Stomach (tissue), 4 donors: Measurements from ENCODE around the gene TCF21.

Experiments used
- EP300 ChIP-seq: sonication (generic); formaldehyde crosslinking; IDR thresholded peaks from one replicate; pipeline ENCODE4 v1.6.1; 2017; ENCODE audit warnings: antibody characterized with exemption
- POLR2A ChIP-seq, 4 donors: fragments of 450-650 bp; IDR thresholded peaks; one replicate each; pipeline ENCODE4 v1.6.1; 2016; ENCODE audit warnings: antibody characterized with exemption in 4 of 4, control low read depth in 2 of 4, mild to moderate bottlenecking in 1 of 4, moderate library complexity in 1 of 4
- POLR2AphosphoS5 ChIP-seq, 3 donors: sonication (generic); formaldehyde crosslinking; IDR thresholded peaks; one replicate each; pipeline ENCODE4 v1.6.1; 2016; ENCODE audit warnings: antibody characterized with exemption in 3 of 3
- TF ChIP-seq, protein P1 (sequence below), 7 experiments: fragments of 450-650 bp in 4 of 7; fragments of 200-600 bp in 3 of 7; sonication (generic) in 3 of 7; IDR thresholded peaks; one replicate each; pipeline ENCODE4 v1.5.1; 2016 to 2019; ENCODE audit warnings: antibody characterized with exemption in 7 of 7, control low read depth in 2 of 7, mild to moderate bottlenecking in 1 of 7

DNA sequence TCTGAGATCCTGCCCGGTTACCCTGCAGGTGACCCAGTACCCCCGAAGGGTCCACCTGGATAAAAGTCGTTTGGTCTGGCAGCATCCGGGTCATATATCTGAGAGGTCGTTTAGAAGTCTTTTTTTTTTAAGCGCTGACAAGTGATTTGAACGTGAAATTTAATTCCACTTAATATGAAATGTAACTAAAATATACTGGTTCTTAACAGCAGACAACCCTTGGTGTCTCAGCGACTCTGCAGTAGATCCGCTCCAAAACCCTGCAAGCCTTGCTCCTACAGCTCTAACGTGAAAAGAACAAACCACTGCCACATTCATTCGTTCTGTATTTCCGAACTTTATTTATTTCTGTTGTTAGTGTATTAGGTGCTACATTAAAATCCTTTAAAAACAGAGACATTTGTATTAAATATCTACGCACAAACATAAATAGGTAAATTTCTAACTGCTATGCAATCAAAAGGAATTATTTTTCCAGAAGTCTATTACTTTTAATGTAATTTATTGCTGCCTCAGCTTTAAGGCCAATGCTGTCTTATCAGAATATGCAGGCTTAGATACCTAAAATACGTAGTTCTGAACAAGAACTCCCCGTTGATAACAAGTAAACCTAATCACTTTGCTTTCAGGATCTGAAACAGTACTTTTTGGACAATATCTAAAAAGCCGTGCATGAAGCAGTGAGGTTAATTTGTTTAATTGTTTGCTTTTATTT is 33.5 kb upstream of the TCF21 start:
- TF ChIP-seq, protein P1, sequence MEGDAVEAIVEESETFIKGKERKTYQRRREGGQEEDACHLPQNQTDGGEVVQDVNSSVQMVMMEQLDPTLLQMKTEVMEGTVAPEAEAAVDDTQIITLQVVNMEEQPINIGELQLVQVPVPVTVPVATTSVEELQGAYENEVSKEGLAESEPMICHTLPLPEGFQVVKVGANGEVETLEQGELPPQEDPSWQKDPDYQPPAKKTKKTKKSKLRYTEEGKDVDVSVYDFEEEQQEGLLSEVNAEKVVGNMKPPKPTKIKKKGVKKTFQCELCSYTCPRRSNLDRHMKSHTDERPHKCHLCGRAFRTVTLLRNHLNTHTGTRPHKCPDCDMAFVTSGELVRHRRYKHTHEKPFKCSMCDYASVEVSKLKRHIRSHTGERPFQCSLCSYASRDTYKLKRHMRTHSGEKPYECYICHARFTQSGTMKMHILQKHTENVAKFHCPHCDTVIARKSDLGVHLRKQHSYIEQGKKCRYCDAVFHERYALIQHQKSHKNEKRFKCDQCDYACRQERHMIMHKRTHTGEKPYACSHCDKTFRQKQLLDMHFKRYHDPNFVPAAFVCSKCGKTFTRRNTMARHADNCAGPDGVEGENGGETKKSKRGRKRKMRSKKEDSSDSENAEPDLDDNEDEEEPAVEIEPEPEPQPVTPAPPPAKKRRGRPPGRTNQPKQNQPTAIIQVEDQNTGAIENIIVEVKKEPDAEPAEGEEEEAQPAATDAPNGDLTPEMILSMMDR (IDR thresholded peaks at IDR 0.05), result no peak
- TF ChIP-seq POLR2A (IDR thresholded peaks at IDR 0.05) (no peak), POLR2AphosphoS5 (IDR thresholded peaks at IDR 0.05) (no peak), EP300 (no peak)
